ENCODE results near the gene TRIM40.
A peak's percentile ranks its signal among the peaks of the same experiment; 100 is the strongest.

TRIM40 gene

GRCh38 chr6:30149858-30150550 is 14.1 kb downstream of the TRIM40 start:
- TF ChIP-seq GATA1 (IDR thresholded peaks at IDR 0.05; ENCODE audit: low read depth, low read length) = no peak
- no peak for TF ChIP-seq POLR2A (IDR thresholded peaks at IDR 0.05; ENCODE audit: low read length)
- DNase-seq = no peak

DNA sequence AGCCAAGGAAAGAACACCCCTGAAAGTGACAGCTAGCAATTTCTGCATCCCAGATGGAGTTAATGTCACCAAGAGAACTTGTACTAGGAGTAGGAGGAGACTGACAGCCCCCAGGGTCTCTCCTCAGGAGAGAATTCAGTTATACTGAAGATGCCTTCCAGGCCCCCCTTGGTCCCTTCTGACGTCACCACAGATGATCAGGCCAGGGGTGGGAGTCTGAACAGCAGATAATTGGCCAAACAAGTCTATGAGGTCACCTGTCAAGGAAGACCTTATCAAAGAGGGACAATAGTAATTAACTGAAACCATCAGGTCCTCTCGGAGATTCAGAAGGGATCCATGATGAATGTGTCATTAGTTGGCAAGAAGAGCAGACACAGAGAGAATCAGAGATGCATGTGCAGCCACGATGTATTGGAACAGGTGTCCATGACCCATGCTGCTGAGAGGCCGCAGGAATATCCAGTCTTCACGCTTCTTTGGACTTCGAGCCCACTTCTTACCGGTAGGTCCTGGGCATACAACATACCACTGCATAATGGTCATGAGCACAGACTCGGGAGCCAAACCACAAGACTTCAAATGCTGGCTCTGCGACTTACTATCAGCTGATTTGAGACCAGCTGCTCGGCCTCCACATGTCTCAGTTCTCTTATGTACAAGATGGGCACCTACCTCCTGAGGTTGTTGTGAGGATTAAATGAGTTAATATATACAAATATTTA is 14.9 kb downstream of the TRIM40 start:
- DNase-seq = no peak
- TF ChIP-seq POLR2A (IDR thresholded peaks at IDR 0.05; ENCODE audit: low read length) (no peak), GATA1 (IDR thresholded peaks at IDR 0.05; ENCODE audit: low read depth, low read length) (no peak)

GRCh38 chr6:30151580-30151979 is 15.6 kb downstream of the TRIM40 start:
- peak; percentile 60 to 78 for DNase-seq
- TF ChIP-seq GATA1 (IDR thresholded peaks at IDR 0.05; ENCODE audit: low read depth, low read length) (no peak), POLR2A (IDR thresholded peaks at IDR 0.05; ENCODE audit: low read length) (no peak)

- TF ChIP-seq POLR2A (IDR thresholded peaks at IDR 0.05; ENCODE audit: low read length) = no peak
- TF ChIP-seq GATA1 (IDR thresholded peaks at IDR 0.05; ENCODE audit: low read depth, low read length) = no peak
- DNase-seq = peak; percentile 74 to 76
Measured at GRCh38 chr6:30152016-30152673, 16.2 kb downstream of the TRIM40 start.

- no peak for DNase-seq
- TF ChIP-seq GATA1 (IDR thresholded peaks at IDR 0.05; ENCODE audit: low read depth, low read length) (no peak), POLR2A (IDR thresholded peaks at IDR 0.05; ENCODE audit: low read length) (no peak)
Measured at GRCh38 chr6:30152910-30153610, 17.1 kb downstream of the TRIM40 start.

DNA sequence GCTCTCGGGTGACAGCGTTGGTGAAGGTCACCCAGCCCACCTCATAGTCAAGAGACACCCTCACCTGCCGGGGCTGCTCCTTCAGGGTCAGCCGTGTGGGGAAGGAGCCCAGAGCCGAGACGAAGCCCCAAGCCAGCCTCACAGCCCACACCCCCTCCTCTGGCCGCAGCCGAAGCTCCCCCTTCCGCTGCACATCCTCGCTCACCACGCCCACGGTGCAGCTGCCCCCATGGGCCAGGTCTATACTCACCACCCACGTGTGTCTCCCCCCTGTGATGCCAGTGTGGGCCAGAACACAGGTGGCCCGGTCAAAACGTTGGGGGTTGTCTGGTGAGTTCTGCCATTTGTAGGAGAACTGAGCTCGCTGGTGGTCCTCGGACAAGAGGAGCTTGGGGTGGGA is 18.1 kb downstream of the TRIM40 start:
- TF ChIP-seq GATA1 (IDR thresholded peaks at IDR 0.05; ENCODE audit: low read depth, low read length) (no peak), POLR2A (IDR thresholded peaks at IDR 0.05; ENCODE audit: low read length) (no peak)
- no peak for DNase-seq

DNA sequence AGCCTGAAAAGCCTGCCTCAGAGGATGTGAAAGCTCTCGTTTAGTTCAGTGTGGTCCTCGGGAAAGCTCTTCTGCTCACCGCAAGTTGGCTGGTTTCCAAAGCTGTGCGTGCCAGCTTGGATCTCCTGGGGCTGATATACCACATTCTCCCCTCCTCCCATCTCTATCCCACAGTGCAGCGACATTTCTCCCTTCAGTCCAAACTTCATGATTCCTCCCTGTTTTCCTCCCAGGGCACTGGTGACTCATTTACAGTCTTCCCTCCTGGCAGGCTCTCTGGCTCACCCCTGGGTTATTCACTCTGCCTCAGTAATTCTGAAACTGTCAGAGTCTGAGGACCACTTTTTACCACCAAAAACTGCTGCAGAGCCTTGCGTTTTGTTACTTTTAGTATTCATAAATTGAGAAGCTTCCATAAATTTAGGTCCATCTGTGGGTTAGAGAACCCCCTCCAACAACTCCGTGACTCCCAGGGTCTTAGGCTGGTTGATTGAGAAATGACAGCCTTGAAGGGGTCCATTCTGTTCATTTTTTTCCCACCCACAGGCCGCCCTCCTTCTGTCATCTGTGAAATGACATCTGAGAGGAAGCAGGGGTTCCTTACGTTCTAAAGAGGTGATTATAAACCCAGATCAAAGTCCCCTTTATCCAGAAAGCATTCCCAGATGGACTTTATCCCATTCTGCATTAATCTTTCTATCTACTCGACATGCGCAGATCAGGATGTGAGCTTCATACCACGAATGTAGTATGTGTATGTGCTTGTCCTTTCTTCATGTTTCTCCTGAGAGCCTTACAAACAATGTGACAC is 19.0 kb downstream of the TRIM40 start:
- no peak for DNase-seq
- TF ChIP-seq POLR2A (IDR thresholded peaks at IDR 0.05; ENCODE audit: low read length) (peak; percentile 2), GATA1 (IDR thresholded peaks at IDR 0.05; ENCODE audit: low read depth, low read length) (no peak)

DNA sequence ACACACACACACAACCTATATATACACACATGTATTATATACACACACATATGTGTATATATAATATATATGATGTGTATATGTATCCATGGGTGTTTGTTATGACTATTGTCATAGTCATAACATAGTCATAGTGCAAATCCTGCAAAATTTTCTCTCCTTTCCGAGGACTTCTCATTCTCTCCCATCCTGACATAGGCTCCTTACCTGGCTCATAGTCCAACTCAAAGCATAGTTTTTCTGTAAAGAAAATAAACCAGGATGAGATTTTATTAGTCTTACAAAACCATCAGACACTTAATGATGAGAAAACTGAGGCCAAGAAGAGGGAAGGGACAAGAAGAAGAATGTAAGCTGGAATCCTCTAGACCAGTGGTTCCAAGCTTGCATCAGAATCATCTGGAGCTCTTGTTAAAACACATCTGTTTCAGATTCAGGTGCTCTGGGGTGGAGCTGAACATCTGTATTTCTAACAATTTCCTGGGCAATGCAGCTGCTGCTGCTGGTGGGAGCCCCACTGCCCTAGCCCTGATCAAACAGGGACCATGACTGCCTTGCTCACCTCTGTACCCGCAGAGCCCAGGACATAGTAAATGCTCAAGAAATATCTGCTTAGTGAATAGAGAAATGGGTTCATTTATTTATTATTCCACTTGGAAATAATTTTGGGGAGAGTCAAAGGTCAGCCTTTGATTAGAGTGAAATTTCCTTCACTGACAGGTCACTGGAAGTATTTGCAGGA is 19.8 kb downstream of the TRIM40 start:
- TF ChIP-seq GATA1 (IDR thresholded peaks at IDR 0.05; ENCODE audit: low read depth, low read length) (no peak), POLR2A (IDR thresholded peaks at IDR 0.05; ENCODE audit: low read length) (peak; percentile 8)
- DNase-seq = no peak

GRCh38 chr6:30156262-30156599 is 20.3 kb downstream of the TRIM40 start:
- TF ChIP-seq POLR2A (IDR thresholded peaks at IDR 0.05; ENCODE audit: low read length) (no peak), GATA1 (IDR thresholded peaks at IDR 0.05; ENCODE audit: low read depth, low read length) (no peak)
- peak in 1 of 2 experiments; percentile 73 for DNase-seq

GRCh38 chr6:30156774-30157173 is 20.8 kb downstream of the TRIM40 start:
- no peak for DNase-seq
- TF ChIP-seq POLR2A (IDR thresholded peaks at IDR 0.05; ENCODE audit: low read length) (no peak), GATA1 (IDR thresholded peaks at IDR 0.05; ENCODE audit: low read depth, low read length) (no peak)

- TF ChIP-seq POLR2A (IDR thresholded peaks at IDR 0.05; ENCODE audit: low read length) (no peak), GATA1 (IDR thresholded peaks at IDR 0.05; ENCODE audit: low read depth, low read length) (no peak)
- no peak for DNase-seq
Measured at GRCh38 chr6:30157581-30157980, 21.6 kb downstream of the TRIM40 start.

DNA sequence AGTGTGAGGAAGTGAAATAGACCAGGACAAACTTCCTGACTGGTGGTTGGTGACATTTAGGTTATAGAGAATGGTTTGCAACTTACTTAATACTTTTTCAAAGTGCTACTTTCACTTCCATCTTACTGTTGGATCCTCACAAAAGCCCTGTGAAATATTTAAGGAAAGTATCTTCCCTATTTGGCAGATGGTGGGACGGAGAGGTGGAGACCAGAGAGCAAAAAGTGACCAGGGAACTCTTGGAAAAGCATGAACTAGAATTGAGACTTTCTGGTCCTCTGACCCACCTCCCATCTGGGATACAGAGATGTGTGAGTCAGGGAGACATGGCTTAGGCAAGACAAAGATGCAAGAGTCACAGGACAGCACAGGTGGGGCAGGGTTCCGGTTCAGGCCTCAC is 22.1 kb downstream of the TRIM40 start:
- no peak for DNase-seq
- TF ChIP-seq GATA1 (IDR thresholded peaks at IDR 0.05; ENCODE audit: low read depth, low read length) = no peak
- no peak for TF ChIP-seq POLR2A (IDR thresholded peaks at IDR 0.05; ENCODE audit: low read length)

All from erythroblast (primary cell).